ENCODE data around the gene SURF2. TPM values are rescaled to one million over a fixed set of nuclear protein-coding genes. Genes with fewer than 3 reads are reported as not detected.

The SURF2 gene
- total RNA-seq, 1 experiment from 2014 or later: 29.6 TPM

GRCh38 chr9:133353548-133353947, 2.8 kb upstream of the SURF2 start:
- DNase-seq (ENCODE audit: low read depth): no peak

GRCh38 chr9:133354766-133355165, 1.6 kb upstream of the SURF2 start:
- DNase-seq (ENCODE audit: low read depth): no peak

- DNase-seq (ENCODE audit: low read depth): no peak
Measured at GRCh38 chr9:133355881-133356357, 431 bp upstream of the SURF2 start.

- no peak for DNase-seq (ENCODE audit: low read depth)
Measured at GRCh38 chr9:133357656-133358055, 1.3 kb downstream of the SURF2 start.

GRCh38 chr9:133359399-133360175, 3.2 kb downstream of the SURF2 start:
- DNase-seq (ENCODE audit: low read depth): no peak

GRCh38 chr9:133360400-133361393, 4.3 kb downstream of the SURF2 start:
- peak; percentile 82 for DNase-seq (ENCODE audit: low read depth)

- no peak for DNase-seq (ENCODE audit: low read depth)
Measured at GRCh38 chr9:133361507-133362092, 5.2 kb downstream of the SURF2 start.

GRCh38 chr9:133362359-133363044, 6.2 kb downstream of the SURF2 start:
- no peak for DNase-seq (ENCODE audit: low read depth)

GRCh38 chr9:133366435-133366834, 10.1 kb downstream of the SURF2 start:
- DNase-seq (ENCODE audit: low read depth): no peak

GRCh38 chr9:133367221-133367620, 10.9 kb downstream of the SURF2 start:
- DNase-seq (ENCODE audit: low read depth): no peak

- no peak for DNase-seq (ENCODE audit: low read depth)
Measured at GRCh38 chr9:133367778-133368177, 11.4 kb downstream of the SURF2 start.

GRCh38 chr9:133368249-133368881, 12.0 kb downstream of the SURF2 start:
- peak; percentile 89 for DNase-seq (ENCODE audit: low read depth)

GRCh38 chr9:133369422-133369821, 13.1 kb downstream of the SURF2 start:
- DNase-seq (ENCODE audit: low read depth): no peak

GRCh38 chr9:133369933-133370332, 13.6 kb downstream of the SURF2 start:
- DNase-seq (ENCODE audit: low read depth): no peak

GRCh38 chr9:133370685-133371084, 14.3 kb downstream of the SURF2 start:
- DNase-seq (ENCODE audit: low read depth): no peak

GRCh38 chr9:133371261-133371711, 14.9 kb downstream of the SURF2 start:
- no peak for DNase-seq (ENCODE audit: low read depth)

GRCh38 chr9:133372144-133372543, 15.8 kb downstream of the SURF2 start:
- no peak for DNase-seq (ENCODE audit: low read depth)

GRCh38 chr9:133374612-133375115, 18.3 kb downstream of the SURF2 start:
- DNase-seq (ENCODE audit: low read depth): peak; percentile 65

- peak; percentile 39 for DNase-seq (ENCODE audit: low read depth)
Measured at GRCh38 chr9:133375116-133375723, 18.9 kb downstream of the SURF2 start.

Data from LHCN-M2 (cell line).